HG03196 (cell line): ENCODE data around the gene MRPS18A.
"Not testable (repeated sequence)": the region's sequence is repeated elsewhere in the genome, so short reads cannot be mapped to it uniquely, and the experiment has no call there.

Source experiments
- ATAC-seq: cut with Tn5 transposase; IDR thresholded peaks from one replicate; pipeline ENCODE4 v1.9.1; 2021; ENCODE audit not compliant: unreplicated experiment

MRPS18A gene

DNA sequence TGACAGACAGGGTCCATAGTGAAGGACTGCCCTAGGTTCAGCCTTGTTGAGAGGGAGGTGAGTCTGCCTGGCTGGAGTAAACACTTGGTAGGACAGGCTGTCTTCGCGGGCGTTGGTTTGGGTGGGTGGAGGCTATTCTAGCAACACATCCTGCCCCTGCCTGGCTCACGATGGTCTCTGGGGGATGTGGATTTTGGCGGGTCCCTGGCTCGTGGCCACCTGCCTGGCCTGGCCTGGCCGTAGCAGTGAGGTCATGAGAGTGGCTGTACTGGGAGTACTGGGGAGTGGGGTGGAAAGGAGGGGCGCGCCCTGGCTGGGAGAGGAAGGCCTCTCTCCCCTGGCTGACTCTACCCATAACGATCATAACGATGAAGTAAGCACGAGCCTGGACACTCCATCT lies 30.2 kb upstream of the MRPS18A start:
- ATAC-seq, result no peak

- ATAC-seq, result no peak
Observed at GRCh38 chr6:43717389-43717788, 29.8 kb upstream of the MRPS18A start.

GRCh38 chr6:43716099-43716498 lies 28.5 kb upstream of the MRPS18A start:
- ATAC-seq, result no peak

- ATAC-seq, result peak; percentile 84
Observed at GRCh38 chr6:43715056-43715788, 27.6 kb upstream of the MRPS18A start.

GRCh38 chr6:43714311-43715055 lies 26.9 kb upstream of the MRPS18A start:
- peak; percentile 6 for ATAC-seq

DNA sequence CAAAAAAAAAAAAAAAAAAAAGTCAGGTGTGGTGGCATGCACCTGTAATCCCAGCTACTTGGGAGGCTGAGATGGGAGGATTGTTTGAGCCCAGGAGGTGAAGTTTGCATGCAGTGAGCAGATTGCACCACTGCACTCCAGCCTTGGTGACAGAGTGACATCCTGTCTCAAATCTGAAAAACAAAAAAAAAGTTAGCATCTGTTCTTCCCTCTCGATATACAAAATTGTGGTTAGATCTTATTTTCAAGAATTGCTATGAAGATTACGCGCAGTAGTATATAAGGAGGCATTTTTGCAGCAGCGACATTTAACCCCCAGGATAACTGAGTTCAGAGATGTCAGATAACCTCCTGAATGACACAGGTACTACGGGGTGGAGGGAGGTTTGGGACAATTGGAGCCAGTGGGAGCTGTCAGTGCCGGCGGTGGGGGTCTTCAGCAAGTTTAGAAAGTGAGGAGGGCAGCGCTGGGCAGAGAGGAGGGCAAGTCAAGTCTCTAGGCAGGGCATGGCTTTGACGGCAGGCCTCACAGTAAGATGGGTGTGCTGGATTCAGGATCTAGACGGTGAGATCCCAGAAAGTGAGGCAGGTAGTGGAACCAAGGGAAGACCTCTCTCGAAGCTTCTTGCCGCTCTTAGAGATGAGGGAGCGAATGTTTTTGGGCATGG lies 26.2 kb upstream of the MRPS18A start:
- ATAC-seq, result no peak

GRCh38 chr6:43712579-43712978 lies 25.0 kb upstream of the MRPS18A start:
- no peak for ATAC-seq

- no peak for ATAC-seq
Observed at GRCh38 chr6:43710576-43710975, 23.0 kb upstream of the MRPS18A start.

DNA sequence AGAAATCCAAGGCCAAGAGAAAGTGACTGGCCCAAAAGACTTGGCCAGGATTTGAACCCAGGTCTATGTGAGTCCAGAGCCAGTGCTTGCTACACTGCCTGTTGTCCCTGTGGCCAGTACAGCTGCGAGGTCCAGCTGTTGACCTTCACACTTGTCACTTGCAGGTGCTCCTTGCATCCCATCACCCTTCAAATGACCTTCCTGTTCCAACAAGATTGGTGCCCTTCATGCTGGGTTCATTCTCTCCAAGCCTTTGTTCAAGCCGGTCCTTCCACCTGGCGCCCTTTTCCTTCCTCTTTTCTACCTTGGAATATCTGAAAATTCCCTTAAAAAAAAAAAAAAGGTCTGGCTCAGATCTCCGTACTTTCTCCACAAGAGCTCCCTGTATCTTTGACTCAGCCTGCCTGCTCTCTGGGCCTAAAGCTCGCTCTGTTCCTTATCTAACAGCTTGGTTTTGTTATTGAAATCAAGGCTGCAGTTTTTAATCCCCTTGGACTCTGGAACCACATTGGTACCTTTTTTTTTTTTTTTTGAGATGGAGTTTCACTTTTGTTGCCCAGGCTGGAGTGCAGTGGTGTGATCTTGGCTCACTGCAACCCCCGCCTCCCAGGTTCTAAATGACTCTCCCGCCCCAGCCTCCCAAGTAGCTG lies 22.2 kb upstream of the MRPS18A start:
- ATAC-seq, result no peak

DNA sequence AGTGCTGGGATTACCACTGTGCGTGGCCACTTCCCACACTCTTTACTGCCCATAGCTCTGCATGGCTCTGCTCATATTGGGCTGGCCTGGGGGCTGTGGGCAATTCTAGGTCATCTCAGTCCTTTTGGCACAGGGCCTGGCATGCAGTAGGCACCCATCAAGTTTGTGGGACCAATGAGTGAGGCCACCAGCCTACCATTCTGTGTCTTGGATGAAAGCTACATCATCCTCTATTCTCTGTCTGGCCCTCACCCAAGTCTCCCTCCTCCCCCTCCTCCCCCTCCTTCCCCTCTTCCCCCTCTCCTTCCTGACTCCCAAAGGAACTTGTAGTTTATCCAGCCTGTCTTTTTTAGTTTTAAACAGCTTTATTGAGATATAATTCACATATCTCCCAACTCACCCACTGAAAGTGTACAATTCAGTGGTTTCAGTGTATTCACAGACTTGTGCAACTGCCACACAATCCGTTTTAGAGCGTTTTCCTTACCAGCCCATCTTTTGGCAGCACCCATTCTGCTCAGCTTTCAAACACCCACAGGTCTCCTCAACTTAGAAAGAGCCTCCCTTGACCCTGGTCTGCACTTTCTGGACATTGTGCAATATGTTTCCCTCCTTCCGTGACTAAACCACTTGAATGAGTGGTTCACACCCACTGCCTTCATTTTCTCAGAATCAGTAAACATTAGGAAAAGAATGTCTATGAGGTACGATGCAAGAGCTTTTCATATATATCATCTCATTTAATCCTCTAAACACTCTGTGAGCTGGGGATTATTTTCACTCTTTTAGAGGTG lies 21.5 kb upstream of the MRPS18A start:
- no peak for ATAC-seq

- no peak for ATAC-seq
Observed at GRCh38 chr6:43707767-43708166, 20.2 kb upstream of the MRPS18A start.

- no peak for ATAC-seq
Observed at GRCh38 chr6:43707269-43707668, 19.7 kb upstream of the MRPS18A start.

GRCh38 chr6:43706788-43707187 lies 19.2 kb upstream of the MRPS18A start:
- no peak for ATAC-seq

DNA sequence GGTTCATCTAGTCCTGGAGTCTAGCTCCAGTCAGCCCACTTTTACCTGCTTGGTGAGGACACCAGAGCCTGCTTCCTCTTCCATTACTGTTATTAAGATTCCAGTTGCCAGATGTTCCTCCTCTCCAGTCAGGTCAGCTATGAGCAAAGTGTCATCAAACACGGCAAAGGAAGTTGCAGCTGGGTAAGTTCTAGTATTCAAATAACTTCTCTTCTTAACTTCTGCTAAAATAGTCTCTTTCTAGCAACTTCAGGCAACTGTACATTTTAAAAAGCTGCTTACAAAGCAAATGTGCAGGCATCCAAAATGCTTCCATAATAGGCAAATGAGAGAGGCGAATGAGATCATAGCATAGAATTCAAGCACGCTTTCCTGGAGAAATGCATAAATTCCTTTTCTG lies 18.4 kb upstream of the MRPS18A start:
- no peak for ATAC-seq

DNA sequence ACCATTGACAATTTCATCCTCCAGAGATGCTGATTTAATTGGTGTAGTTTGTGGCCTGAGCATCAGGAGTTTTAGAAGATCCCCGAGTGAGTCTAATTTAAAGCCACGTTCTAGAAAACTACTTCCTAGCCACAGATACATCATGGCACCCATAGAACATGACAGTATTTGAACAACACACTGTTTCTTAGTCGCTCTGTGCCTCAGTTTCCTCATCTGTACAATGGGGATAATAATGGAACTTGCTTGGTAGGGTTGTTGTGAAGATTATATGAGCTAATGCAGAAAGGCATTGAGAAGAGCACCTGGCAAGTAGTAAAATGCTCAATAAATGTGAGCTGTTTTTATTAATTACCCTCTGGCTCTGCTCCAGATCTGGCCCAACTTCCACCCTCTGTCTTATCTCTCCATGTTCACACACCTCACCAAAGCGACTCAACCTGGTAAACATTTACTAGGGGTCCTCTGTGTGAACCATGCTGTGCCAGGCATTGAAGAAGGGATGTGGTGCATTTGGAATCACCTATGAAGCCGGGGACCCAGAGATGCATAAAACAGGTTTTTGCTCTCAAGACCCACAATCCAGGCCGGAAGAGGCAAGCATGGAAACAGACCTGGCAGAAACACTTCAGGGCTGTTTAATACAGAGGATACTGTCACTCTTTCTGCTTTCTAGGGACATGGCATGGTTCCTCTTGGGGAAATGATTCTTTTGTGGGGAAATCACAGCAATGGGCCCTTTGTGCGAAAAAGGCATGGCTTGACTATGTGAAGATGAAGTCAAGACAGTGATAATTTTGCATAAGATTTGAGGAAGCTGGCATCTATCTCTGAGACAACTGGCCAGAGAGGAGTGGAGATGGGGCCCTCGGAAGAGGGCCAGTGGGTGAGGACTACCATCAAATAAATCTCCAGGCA lies 16.2 kb upstream of the MRPS18A start:
- no peak for ATAC-seq

DNA sequence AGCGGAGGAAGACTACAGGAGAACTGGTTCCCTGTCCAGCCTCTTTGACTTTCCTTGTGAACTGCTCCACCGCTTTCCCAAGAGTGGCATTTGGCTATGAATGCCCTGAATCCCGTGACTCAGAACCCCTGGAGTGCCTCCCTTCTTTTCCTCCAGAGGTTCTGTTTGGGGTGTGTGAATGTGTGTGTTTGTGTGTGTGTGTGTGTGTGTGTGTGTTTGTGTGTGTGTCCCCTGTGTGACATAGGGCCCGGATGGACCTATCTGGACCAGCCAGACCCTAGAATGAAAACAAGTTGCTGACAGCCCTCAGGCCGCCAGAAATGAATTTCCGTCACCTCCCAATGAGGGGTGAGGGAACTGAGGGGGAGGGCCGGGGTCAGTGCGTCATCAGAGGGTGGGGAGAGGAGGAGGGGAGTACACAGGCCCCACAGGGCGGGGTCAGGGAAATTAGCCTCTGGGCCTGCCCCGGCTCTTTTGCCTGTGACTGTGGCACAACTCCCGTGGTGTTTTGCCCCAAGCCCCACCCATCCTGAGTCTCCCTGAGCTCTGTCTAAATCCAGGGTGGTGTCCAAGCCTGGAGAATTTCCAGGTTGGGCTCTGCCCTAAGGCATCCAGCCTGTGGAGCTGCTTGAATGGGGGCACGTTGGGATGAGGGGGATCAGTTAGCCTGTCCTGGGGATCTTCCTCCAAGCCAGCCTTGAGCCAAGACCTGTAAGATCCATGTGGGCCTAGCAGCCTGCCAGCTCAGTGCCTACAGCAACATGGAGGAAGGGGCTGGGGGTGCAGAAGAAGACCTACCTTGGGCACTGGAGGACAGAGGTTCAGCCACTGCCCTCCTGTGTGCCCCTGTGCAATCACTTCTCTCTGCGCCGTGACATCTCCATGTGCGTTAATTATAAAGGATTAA lies 15.2 kb upstream of the MRPS18A start:
- ATAC-seq, result no peak

DNA sequence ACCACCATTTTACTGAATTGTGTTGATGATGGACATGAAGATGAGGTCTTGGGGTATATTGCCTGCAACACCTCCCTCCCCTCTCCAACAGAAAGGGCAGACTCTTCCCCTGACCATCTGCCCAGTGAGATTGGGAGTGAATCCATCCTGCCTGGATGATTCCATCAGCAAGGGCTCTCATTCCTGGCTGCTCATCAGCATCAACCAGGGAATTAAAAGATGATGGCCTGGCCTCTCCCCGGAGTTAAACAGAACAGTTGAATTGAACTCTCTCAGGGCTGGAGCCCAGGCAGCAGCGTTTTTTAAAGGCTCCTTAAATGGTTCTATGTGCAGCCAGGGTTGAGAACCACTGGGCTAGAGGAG lies 14.6 kb upstream of the MRPS18A start:
- ATAC-seq, result no peak

- not testable (repeated sequence) for ATAC-seq
Observed at GRCh38 chr6:43700939-43701560, 13.5 kb upstream of the MRPS18A start.
